Measurements from ENCODE around the gene PLK1.
"Not testable (repeated sequence)": the region's sequence is repeated elsewhere in the genome, so short reads cannot be mapped to it uniquely, and the experiment has no call there.

The PLK1 gene

DNA sequence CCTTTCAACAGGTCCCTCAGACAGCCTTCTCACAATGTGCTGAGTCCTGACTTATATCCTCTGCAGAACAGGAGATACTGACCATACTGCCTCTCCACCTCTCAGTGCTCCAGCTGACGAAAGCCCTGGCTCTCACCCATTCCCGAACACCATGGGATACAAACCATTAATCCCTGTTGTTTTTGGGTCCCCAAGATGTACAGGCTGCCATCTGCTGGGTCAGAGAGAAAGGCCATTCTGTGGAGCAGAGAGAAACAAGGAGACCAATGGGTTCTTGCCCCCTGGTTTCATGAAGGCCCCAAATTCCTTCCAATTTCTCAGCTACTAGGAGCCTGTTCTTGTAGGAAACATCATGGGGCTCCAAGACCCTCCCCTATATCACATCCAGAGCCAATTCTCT is 31.3 kb downstream of the PLK1 start:
- DNase-seq (ENCODE audit: low read depth), result no peak

DNA sequence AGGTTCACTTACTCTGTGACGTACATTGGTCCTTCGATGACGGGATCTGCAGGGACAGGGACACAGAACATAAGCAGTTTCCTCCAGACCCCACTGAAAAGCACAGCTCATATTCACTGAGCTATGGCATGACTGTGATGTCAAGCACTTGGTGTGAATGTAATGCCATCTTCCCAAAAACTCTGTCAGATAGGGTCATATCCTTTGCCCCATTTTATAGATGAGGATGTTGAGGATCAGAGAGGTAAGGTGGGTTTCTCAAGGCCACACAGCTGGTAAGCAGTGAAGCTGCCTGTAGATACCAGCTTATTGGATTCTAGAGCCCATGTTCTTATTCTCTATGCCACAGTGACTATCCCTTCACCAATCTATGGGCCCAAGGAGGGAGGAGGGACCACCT is 31.8 kb downstream of the PLK1 start:
- no peak for DNase-seq (ENCODE audit: low read depth)

- DNase-seq (ENCODE audit: low read depth), result no peak
Measured at GRCh38 chr16:23711785-23712184, 33.1 kb downstream of the PLK1 start.

DNA sequence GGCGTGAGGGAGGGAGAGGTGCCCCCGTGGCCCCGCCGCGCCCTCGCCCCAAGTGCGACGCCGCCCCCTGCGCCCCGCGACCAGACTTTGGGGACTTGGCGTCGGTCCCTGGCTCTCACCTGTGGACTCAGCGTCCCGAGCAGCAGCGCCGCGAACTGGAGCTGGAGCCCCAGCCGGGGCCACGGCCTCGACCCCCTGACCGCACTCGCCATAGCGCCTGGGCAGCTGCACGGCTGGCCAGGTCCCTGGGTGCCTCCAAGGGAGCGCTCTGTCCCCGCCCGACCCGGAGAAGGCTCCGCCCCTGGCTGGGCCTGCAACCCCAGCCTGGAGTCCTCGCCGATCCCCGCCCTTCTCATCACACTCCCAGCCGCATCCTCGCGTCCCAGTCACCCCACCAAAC is 34.3 kb downstream of the PLK1 start, which contains the start of gene ERN2:
Gene ERN2, minus strand, starts transcription at position 247 of the 400 bp plus-strand sequence. Its CDS starts 35 bp downstream, at position 212.
- DNase-seq (ENCODE audit: low read depth), result no peak

- no peak for DNase-seq (ENCODE audit: low read depth)
Measured at GRCh38 chr16:23716484-23716883, 37.8 kb downstream of the PLK1 start.

- DNase-seq (ENCODE audit: low read depth), result not testable (repeated sequence)
Measured at GRCh38 chr16:23722613-23723240, 44.0 kb downstream of the PLK1 start.

DNA sequence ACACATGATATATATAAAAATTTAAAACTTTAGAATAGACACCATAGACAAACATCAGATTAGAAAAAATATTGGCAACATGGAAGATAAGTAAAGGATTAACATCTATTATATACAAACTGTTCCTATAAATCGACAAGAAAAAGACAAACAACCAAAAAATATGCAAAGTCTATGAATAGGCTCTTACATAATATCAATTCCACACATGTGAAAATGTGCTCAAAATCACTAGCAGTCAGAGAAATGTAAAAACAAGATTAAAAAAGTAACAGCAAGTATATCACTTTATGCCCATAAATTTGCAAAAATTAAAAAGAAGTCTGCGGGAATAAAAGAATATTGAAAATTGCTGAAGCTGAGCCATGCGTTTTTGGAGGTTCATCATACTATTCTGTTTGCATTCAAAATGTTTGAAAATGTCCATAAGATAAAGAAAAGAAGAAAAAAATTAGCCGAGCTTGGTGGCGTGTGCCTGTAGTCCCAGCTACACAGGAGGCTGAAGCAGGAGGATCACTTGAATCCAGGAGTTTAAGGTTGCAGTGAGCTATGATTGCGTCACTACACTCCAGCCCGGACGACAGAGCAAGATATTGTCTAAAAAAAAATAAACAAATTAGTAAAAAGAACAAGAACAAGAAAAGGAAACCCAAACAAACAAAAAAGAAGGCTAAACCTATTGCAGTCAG is 45.6 kb downstream of the PLK1 start:
- no peak for DNase-seq (ENCODE audit: low read depth)

GRCh38 chr16:23724785-23725131 is 46.1 kb downstream of the PLK1 start:
- no peak for DNase-seq (ENCODE audit: low read depth)

GRCh38 chr16:23726710-23727109 is 48.0 kb downstream of the PLK1 start:
- DNase-seq (ENCODE audit: low read depth), result no peak

- DNase-seq (ENCODE audit: low read depth), result no peak
Measured at GRCh38 chr16:23728112-23728477, 49.4 kb downstream of the PLK1 start.

GRCh38 chr16:23729503-23730424 is 51.1 kb downstream of the PLK1 start:
- DNase-seq (ENCODE audit: low read depth), result no peak

- no peak for DNase-seq (ENCODE audit: low read depth)
Measured at GRCh38 chr16:23734176-23734893, 55.6 kb downstream of the PLK1 start.

DNA sequence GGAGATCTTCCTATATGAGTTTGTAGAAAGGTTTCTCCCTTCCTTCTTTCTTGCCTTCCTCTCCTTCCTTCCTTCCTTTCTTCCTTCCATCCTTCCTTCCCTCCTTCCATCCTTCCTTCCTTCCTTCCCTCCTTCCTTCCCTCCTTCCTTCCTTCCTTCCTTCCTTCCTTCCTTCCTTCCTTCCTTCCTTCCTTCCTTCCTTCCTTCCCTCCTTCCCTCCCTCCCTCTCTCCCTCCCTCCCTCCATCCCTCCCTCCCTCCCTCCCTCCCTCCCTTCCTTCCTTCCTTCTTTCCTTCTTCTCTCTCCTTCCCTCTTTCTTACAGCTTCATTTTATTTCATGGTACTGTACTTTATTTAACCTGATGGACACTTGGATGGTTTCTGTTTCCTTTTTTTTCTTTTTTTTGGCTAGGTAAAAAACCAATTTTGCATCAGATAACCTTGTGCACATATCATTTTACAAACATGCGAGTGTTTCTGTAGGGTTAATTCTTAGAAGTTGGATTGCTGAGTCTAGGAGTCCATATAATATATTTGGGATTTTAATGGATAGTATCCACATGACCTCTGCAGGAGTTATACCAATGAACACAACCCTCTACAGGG is 58.8 kb downstream of the PLK1 start:
- not testable (repeated sequence) for DNase-seq (ENCODE audit: low read depth)

GRCh38 chr16:23739516-23739915 is 60.8 kb downstream of the PLK1 start:
- DNase-seq (ENCODE audit: low read depth), result no peak

Measured in stimulated activated CD4-positive, alpha-beta T cell treated with anti-CD3 and anti-CD28 coated beads, Interleukin-2, amount 100 ng/mL, for 4 hours (primary cell).